Stomach (tissue), 4 donors: ENCODE data around the gene CPHXL2.

ENCODE experiments used
- EP300 ChIP-seq: sonication (generic); formaldehyde crosslinking; IDR thresholded peaks from one replicate; pipeline ENCODE4 v1.6.1; 2017; ENCODE audit warnings: antibody characterized with exemption
- POLR2A ChIP-seq, 4 donors: fragments of 450-650 bp; IDR thresholded peaks; one replicate each; pipeline ENCODE4 v1.6.1; 2016; ENCODE audit warnings: antibody characterized with exemption in 4 of 4, control low read depth in 2 of 4, mild to moderate bottlenecking in 1 of 4, moderate library complexity in 1 of 4
- POLR2AphosphoS5 ChIP-seq, 3 donors: sonication (generic); formaldehyde crosslinking; IDR thresholded peaks; one replicate each; pipeline ENCODE4 v1.6.1; 2016; ENCODE audit warnings: antibody characterized with exemption in 3 of 3
- TF ChIP-seq, protein P1 (sequence below), 7 experiments: fragments of 450-650 bp in 4 of 7; fragments of 200-600 bp in 3 of 7; sonication (generic) in 3 of 7; IDR thresholded peaks; one replicate each; pipeline ENCODE4 v1.5.1; 2016 to 2019; ENCODE audit warnings: antibody characterized with exemption in 7 of 7, control low read depth in 2 of 7, mild to moderate bottlenecking in 1 of 7

DNA sequence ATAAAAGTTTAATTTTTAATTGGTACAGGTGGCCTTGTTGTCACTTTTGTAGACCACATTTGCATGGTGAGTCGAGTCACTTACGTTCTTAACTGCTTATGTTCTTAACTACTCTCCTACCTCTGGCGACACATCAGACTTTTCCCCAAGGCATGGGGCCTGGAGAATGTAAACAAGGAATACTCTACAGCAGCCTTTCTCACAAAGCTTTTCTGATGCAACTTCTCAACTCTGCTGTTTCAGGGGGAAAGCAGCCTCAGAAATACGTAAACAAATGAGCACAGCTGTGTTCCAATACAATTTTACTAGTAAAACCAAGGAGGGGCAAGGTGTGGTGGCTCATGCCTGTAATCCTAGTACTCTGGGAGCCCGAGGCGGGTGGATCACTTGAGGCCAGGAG is 36.2 kb downstream of the CPHXL2 start:
- TF ChIP-seq, protein P1, sequence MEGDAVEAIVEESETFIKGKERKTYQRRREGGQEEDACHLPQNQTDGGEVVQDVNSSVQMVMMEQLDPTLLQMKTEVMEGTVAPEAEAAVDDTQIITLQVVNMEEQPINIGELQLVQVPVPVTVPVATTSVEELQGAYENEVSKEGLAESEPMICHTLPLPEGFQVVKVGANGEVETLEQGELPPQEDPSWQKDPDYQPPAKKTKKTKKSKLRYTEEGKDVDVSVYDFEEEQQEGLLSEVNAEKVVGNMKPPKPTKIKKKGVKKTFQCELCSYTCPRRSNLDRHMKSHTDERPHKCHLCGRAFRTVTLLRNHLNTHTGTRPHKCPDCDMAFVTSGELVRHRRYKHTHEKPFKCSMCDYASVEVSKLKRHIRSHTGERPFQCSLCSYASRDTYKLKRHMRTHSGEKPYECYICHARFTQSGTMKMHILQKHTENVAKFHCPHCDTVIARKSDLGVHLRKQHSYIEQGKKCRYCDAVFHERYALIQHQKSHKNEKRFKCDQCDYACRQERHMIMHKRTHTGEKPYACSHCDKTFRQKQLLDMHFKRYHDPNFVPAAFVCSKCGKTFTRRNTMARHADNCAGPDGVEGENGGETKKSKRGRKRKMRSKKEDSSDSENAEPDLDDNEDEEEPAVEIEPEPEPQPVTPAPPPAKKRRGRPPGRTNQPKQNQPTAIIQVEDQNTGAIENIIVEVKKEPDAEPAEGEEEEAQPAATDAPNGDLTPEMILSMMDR (IDR thresholded peaks at IDR 0.05) = no peak
- TF ChIP-seq POLR2A (IDR thresholded peaks at IDR 0.05) (no peak), POLR2AphosphoS5 (IDR thresholded peaks at IDR 0.05) (no peak), EP300 (no peak)
